Activated B cell treated with CpG ODN at 0.5 μM for 24 hours (primary cell): Measurements from ENCODE around the gene PPP1R1C. TPM values are rescaled to one million over a fixed set of nuclear protein-coding genes. Genes with fewer than 3 reads are reported as not detected.
"Not testable (repeated sequence)": the region's sequence is repeated elsewhere in the genome, so short reads cannot be mapped to it uniquely, and the experiment has no call there.

Experiments
- ATAC-seq: fragments of 200-7000 bp; cut with Tn5 transposase; one replicate; pipeline ENCODE4 v1.10.0; 2021; ENCODE audit warnings: low read depth, mild to moderate bottlenecking, moderate library complexity
- CTCF ChIA-PET: fragments of 350-600 bp; sonication (Branson Sonifier 250); formaldehyde crosslinking; loops from one replicate; lab custom pipeline; 2021; ENCODE audit warnings: antibody characterized with exemption; lab: Charles Lee
- POLR2A ChIA-PET: fragments of 350-600 bp; sonication (Branson Sonifier 250); formaldehyde crosslinking; loops from one replicate; lab custom pipeline; 2021; ENCODE audit warnings: antibody characterized with exemption; lab: Charles Lee
- DNase-seq: peaks from one replicate; pipeline ENCODE4 v3.0.0; 2022
- H3K27ac Mint-ChIP-seq: one replicate; pipeline ENCODE4 v1.8.0; 2020; ENCODE audit warnings: mixed read lengths
- H3K27me3 Mint-ChIP-seq: one replicate; pipeline ENCODE4 v1.8.0; 2021; ENCODE audit warnings: mixed read lengths
- H3K36me3 Mint-ChIP-seq: one replicate; pipeline ENCODE4 v1.8.0; 2021; ENCODE audit warnings: low read depth, mixed read lengths
- H3K4me1 Mint-ChIP-seq: one replicate; pipeline ENCODE4 v1.8.0; 2021; ENCODE audit warnings: mixed read lengths
- H3K4me3 Mint-ChIP-seq: one replicate; pipeline ENCODE4 v1.8.0; 2020; ENCODE audit warnings: mild to moderate bottlenecking, mixed read lengths
- H3K9me3 Mint-ChIP-seq: one replicate; pipeline ENCODE4 v1.8.0; 2020; ENCODE audit warnings: mixed read lengths
- CTCF ChIP-seq: fragments of 200-600 bp; IDR thresholded peaks from one replicate; pipeline ENCODE4 v1.8.0; 2022; ENCODE audit warnings: antibody characterized with exemption, mild to moderate bottlenecking
- intact Hi-C: fragments of 100-400 bp; cut with micrococcal nuclease; formaldehyde crosslinking; loops from one replicate; pipeline ENCODE4 v1.15.1; 2024
- total RNA-seq: library from RNA; stranded (reverse); gene quantifications from 2 replicates; pipeline ENCODE4 v1.2.3, GENCODE V29; 2022

Gene PPP1R1C
- total RNA-seq, 1 donor from 2014 or later, result not detected

- CTCF ChIA-PET, result no interaction called here
- POLR2A ChIA-PET, result no interaction called here
- H3K9me3 Mint-ChIP-seq, result peaks cover 17% of the 10 kb centered on the region
Observed at GRCh38 chr2:182015334-182016109, 29.9 kb downstream of the PPP1R1C start.

GRCh38 chr2:182018218-182018617 lies 32.6 kb downstream of the PPP1R1C start:
- no peak for ATAC-seq
- Mint-ChIP-seq H3K27me3 (peaks cover 2% of the 10 kb centered on the region), H3K4me1 (peaks cover 9% of the 10 kb centered on the region), H3K9me3 (peaks cover 19% of the 10 kb centered on the region), H3K27ac (no peak overlapping the region), H3K4me3 (no peak overlapping the region), H3K36me3 (no peaks in the 10 kb centered on the region)
- ChIA-PET CTCF (no interaction called here), POLR2A (no interaction called here)
- DNase-seq, result no peak
- TF ChIP-seq CTCF, result no peak
- intact Hi-C loops, result no loop called here

More at GRCh38 chr2:182015334-182016109, 29.9 kb downstream of the PPP1R1C start:
- ATAC-seq, result no peak
- peaks cover 2% of the 10 kb centered on the region for H3K27me3 Mint-ChIP-seq
- no peak for TF ChIP-seq CTCF
- no peak overlapping the region for H3K4me3 Mint-ChIP-seq
- no peaks in the 10 kb centered on the region for H3K36me3 Mint-ChIP-seq
- H3K27ac Mint-ChIP-seq, result no peak overlapping the region
- intact Hi-C loops, result no loop called here
- DNase-seq, result no peak
- H3K4me1 Mint-ChIP-seq, result peaks cover 4% of the 10 kb centered on the region

- no peak for TF ChIP-seq CTCF
- POLR2A ChIA-PET, result no interaction called here
Observed at GRCh38 chr2:182019731-182020130, 34.1 kb downstream of the PPP1R1C start.

GRCh38 chr2:182020286-182021070 lies 34.8 kb downstream of the PPP1R1C start:
- Mint-ChIP-seq H3K9me3 (peaks cover 8% of the 10 kb centered on the region), H3K27me3 (no peaks in the 10 kb centered on the region), H3K4me3 (no peak overlapping the region), H3K27ac (peak overlapping the region; percentile 48), H3K4me1 (peaks cover 9% of the 10 kb centered on the region), H3K36me3 (no peaks in the 10 kb centered on the region)
- no peak for DNase-seq
- TF ChIP-seq CTCF, result no peak
- ChIA-PET CTCF (no interaction called here), POLR2A (interaction anchor here (1.2 kb wide), 1 partner anchor 29 kb away, joined by 3 read pairs; no protein-coding TSS in a partner anchor)
- intact Hi-C loops, result no loop called here
- peak; percentile 42 for ATAC-seq

More at GRCh38 chr2:182019731-182020130, 34.1 kb downstream of the PPP1R1C start:
- intact Hi-C loops, result no loop called here
- CTCF ChIA-PET, result interaction anchor here (0.7 kb wide), 1 partner anchor 57 kb away, joined by 3 read pairs; no protein-coding TSS in a partner anchor
- H3K27ac Mint-ChIP-seq, result no peak overlapping the region
- no peaks in the 10 kb centered on the region for H3K27me3 Mint-ChIP-seq
- DNase-seq, result no peak
- no peak for ATAC-seq
- no peak overlapping the region for H3K4me3 Mint-ChIP-seq
- H3K4me1 Mint-ChIP-seq, result peaks cover 9% of the 10 kb centered on the region
- H3K9me3 Mint-ChIP-seq, result peaks cover 8% of the 10 kb centered on the region
- no peaks in the 10 kb centered on the region for H3K36me3 Mint-ChIP-seq

GRCh38 chr2:182023235-182023634 lies 37.6 kb downstream of the PPP1R1C start:
- no peak for TF ChIP-seq CTCF

GRCh38 chr2:182030875-182031274 lies 45.2 kb downstream of the PPP1R1C start:
- CTCF ChIA-PET, H3K36me3 Mint-ChIP-seq, H3K4me1 Mint-ChIP-seq, H3K27me3 Mint-ChIP-seq, intact Hi-C loops, ATAC-seq, H3K4me3 Mint-ChIP-seq, H3K9me3 Mint-ChIP-seq, POLR2A ChIA-PET, DNase-seq, H3K27ac Mint-ChIP-seq: not testable (repeated sequence)

More at GRCh38 chr2:182023235-182023634, 37.6 kb downstream of the PPP1R1C start:
- no peak overlapping the region for H3K27ac Mint-ChIP-seq
- ChIA-PET CTCF (no interaction called here), POLR2A (no interaction called here)
- peaks cover 8% of the 10 kb centered on the region for H3K9me3 Mint-ChIP-seq
- H3K36me3 Mint-ChIP-seq, result no peaks in the 10 kb centered on the region
- no peak overlapping the region for H3K4me3 Mint-ChIP-seq
- no peak for ATAC-seq
- H3K4me1 Mint-ChIP-seq, result peaks cover 9% of the 10 kb centered on the region
- DNase-seq, result no peak
- intact Hi-C loops, result no loop called here
- no peaks in the 10 kb centered on the region for H3K27me3 Mint-ChIP-seq
